ENCODE data around the gene WT1.
A peak's percentile ranks its signal among the peaks of the same experiment; 100 is the strongest.
"Not testable (repeated sequence)": the region's sequence is repeated elsewhere in the genome, so short reads cannot be mapped to it uniquely, and the experiment has no call there.

The WT1 gene

DNA sequence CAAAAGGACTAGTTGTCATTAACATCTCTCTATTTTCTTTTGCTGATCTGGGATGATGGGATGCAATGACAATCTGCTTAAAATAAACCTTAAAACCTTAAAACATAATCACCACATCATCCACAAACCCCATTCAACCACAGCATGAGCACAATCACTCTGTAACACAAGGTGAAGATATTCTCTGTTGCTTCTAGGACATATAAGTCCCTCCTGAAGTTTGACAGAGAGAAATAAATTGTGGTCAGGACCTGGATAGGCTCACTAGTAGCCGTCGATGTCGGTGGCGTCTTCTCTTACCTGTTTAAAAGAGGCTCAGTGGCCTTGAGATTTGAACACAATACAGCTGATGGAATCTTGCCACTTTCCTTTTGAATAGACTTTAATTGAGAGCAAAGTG, 47.9 kb downstream of the WT1 start:
- DNase-seq (ENCODE audit: low read depth), result no peak

DNA sequence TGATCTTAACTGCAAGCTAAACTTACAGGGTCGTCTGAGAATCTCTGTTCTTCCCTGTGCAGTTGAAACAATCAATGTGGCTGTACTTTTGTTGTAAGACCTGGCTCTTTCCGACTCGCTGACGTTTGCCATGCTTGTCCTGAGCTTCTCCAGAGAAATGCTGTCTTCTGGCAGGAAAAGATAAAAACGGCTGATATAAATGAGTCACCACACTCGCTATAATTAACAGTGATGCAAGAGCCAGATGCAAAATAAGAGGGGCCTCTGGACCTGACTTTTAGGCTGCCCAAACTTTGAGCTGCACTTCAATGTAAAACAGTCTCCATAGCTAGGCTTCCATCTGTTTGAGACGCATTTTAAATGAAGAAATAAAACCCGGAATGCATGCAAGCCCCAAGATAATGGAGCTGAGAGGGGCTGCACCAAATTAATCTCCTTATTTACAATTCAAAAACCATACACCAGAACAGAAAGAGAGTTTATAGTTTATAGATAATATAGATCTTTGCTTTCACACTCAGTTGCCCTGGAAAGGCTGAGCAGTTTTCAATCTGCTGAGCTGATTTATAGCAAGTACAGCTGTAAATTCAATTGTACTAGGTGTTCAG, 48.5 kb downstream of the WT1 start:
- peak; percentile 94 for DNase-seq (ENCODE audit: low read depth)

DNA sequence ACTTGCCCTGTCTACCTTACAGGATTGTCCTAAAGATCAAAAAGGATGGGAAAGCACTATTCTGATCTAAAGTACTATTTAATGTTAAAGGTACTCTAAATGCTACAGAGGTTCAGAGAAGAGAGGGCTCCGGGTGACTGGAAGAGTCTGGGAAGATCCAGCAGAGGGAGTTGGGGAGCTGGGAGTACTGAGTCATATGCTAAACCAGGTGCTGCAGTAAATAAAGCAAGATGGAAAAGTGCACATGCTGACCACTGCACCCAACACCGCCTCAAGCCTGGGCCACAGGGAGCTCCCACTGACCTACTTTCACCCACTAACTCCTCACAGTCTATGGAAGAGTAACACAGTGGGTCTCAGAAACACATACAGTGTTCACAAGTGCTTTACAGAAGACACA, 49.3 kb downstream of the WT1 start:
- DNase-seq (ENCODE audit: low read depth), result peak; percentile 85

DNA sequence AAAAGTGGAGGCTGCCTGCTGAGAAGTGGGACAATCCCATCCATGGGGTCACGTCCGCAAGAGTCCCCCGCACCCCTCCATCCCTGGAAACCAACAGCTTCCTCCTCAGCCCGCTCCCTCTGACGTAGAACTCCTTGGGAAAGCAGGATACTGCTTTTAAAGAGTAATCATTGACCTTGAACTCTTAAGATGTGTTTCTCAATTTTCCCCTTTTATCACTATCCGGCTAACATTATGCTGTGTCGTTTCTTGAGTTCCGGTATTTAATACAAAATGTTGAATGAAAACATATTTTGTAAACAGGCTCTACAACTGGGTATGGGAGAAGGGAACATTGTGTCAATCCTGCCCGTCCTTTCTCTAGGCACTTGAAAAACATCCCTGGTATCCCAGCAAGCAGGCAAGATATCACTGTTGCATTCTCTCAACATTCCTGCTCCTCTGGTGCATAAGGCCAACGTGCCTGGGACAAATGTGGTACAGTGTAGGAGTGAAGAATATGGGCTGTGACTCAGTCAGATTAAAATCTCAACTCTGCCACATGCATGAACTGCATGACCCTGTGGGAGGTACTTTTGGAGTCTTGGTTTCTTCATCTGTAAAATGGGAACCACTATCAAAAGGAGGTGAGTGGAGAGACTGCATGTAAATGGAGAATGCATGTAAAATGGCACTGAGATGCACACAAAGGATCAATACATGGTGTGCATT, 52.8 kb downstream of the WT1 start:
- DNase-seq (ENCODE audit: low read depth), result peak; percentile 95

DNA sequence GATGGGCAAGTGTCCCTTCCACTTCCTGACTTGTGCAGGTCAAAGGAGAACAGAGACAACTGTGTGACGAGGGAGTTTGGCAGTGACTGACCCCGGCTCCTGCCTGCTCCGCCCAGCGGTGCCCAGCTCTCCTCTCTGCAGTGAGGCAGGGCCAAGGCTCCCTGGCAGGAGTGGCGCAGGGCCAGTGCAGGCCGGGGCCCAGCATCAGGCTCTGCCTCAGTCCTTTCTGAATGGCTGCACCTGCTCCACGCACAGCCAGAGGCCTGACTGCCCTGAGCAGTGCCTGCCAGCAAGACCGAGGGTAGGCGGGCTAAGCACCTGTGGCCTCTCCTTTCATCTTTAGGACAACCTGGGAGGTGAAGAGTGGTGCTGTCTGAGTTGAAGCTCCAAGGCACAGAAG, 54.2 kb downstream of the WT1 start:
- no peak for DNase-seq (ENCODE audit: low read depth)

DNA sequence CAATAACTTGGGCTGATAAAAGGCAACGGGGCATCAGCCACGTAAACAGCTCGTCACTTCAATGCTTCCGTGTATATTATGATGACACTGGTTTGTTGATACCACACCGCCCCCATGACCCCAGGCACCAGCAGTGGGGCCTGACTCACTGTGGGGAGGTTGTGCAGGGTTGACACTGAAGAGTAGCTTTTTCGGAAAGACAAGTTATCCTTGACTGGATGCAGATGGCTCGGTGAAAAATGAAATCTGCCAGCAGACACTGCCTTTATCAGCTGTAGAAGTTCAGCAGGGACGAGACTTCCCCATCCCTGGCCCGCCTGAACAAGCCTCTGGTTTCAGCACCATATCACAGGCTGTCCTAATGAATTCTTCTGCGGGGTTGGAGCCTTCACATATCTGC, 55.6 kb downstream of the WT1 start:
- DNase-seq (ENCODE audit: low read depth), result peak; percentile 98

DNA sequence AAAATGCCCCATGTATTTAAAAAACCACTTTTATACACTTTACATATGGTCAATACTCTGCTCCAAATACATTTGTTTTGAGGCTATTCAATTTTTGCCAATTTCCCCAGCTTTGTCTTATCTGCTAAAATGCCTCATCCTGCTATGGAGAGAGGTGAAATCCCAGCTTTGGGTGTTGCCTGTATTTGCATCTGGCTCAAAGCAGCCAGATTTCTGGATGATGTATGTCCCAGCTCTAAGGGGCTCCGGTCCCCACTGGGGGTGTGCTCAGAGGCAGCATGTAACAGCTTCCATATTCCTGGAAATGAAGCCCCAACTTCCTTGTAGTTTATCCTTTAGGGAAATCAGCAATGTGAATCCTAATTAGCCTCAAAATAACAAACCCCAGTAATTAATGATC, 59.5 kb downstream of the WT1 start:
- DNase-seq (ENCODE audit: low read depth), result no peak

DNA sequence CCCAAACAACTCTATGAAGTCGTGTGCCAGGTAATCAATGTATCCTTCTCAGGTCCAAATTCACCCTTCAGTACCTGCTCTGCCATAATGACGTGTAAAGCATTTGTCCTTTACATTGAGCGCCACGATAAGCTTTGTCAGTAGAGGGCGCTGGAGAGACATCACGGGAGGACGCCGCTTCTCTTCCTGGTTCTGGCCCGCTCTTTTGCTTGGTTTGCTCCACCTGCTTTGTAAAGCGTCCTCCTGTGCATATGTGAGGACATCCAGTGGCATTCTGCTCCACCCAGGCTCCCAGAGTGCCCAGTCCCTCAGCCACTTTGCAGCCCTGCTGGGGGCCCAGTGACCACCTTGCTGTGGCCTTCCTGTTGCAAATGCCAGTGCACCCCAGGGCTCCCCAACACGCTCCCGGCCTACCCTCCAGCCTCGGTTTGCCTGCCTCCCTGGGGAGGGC, 61.1 kb downstream of the WT1 start:
- DNase-seq (ENCODE audit: low read depth), result peak; percentile 51

DNA sequence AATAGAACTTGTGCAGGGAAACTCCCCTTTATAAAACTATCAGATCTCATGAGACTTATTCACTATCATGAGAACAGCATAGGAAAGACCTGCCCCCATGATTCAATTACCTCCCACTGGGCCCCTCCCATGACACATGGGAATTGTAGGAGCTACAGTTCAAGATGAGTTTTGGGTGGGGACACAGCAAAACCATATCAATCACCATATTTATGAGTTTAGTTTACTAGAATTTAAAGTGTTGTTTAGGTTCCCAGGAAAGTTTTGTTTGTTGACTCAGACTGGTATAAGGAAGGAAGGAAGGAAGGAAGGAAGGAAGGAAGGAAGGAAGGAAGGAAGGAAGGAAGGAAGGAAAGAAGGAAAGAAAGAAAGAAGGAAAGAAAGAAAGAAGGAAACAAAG, 65.4 kb downstream of the WT1 start:
- not testable (repeated sequence) for DNase-seq (ENCODE audit: low read depth)

DNA sequence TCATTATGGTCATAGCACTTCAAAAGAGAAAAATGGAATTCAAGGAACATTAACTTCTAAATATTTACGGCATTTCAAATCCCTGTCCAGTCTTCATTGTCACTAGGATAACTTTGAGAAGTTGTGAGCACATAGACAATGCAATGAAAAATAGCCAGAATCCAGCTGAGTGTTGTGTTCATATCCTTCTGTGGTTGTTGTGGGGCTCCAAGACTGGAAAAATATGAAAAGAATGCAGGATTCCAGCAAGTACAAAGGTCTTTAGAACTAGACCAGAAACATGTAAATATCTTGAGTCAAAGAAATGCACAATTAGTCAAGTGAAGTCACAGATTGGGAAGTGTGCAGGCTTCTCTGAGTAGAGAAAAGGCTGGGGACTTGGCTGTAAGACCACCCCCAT, 68.7 kb downstream of the WT1 start:
- peak; percentile 94 for DNase-seq (ENCODE audit: low read depth)

DNA sequence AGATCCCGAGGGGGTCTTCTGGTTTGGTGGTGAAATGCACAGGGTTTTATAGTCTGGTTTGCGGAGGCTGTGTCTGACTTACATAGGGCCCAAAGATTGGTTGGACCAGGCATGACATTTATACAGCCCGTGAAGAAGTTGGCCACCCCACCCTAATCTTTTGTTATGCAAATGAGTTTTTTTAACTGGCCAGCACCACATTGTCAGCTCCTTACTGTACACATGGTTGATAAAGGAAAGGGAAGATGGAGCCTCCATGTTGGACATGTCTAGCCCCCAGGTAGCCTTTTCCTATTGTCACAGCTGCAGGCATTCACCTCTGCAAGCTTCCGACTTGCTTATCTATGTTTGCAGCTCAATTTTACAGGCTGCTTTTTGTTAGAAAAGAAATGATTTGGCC, 70.1 kb downstream of the WT1 start:
- no peak for DNase-seq (ENCODE audit: low read depth)

DNA sequence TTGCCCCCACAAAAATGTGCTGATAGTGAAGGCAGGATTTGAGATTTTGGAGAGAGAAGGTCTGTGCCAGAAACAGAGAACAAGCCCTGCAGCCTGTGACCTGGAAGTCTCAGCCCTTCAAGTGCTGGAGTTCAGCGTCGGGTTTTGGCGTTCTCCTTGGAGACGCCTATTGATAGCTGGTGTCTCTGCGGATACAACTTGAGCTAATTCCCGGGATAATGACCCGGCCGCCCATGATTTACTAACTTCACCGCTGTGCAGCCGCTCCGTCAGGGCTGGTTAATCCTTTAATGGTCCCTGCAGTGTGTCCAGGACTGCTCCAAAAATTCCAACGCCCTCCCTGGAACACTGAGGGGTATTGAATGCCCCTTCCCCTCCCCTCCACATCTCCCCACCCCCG, 76.6 kb downstream of the WT1 start:
- DNase-seq (ENCODE audit: low read depth), result peak; percentile 98

DNA sequence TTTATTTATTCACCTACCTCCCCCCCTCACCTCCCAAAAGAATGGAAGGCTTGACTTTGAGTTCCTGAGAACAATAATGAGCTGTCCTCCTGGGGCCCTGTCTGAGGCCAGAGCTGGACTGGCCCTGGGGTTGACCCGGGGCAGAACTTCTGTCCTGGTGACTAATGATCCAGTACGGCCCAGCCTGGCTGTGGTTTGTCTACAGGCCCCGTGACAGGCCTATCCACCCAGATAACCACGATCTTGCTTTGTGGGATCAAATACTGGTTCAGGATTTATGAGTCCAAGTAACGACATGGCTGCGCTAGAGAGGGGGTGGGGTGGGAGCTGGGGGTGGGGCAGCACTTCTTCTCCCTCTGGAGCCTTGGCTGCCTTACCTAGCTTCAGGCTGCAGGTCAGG, 81.5 kb downstream of the WT1 start:
- peak; percentile 93 for DNase-seq (ENCODE audit: low read depth)

DNA sequence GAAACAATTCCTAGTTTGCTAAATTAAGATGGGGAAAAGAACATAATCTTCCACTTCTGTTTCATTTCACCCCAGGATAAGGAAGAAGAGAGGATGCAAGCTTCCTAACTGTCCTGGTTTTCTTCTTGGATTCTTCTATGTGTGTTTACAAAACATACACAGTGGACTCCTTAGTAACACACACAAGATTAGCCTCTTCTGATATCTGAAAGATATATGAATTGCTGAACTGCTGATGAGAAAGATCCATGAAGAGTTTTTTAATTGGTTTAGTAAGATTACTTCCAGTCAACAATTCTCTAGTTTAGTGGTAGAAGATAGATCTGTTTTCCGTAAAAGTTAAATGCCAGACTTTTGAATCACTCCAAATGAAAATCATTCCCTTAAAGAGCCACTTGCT, 86.8 kb downstream of the WT1 start:
- peak; percentile 89 for DNase-seq (ENCODE audit: low read depth)

DNA sequence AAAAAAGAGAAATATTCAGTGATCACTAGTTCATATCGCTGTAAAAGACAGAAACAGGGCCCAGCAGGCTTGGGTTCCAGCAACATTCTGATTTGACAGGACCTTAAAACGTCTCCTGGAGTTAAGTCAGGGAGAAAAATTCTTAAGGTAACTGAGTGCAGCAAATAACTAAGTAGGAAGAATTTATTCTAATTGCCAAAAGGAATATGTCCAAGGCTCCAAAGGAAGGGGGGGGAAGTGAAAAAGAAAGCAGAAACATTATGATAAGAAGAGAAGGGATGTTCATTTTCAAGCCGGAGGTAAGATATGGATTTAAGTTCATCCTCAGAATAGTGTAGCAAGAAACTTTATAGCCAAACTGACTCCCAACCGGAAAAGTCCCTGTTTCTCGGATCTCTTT, 90.4 kb downstream of the WT1 start:
- DNase-seq (ENCODE audit: low read depth), result no peak

DNA sequence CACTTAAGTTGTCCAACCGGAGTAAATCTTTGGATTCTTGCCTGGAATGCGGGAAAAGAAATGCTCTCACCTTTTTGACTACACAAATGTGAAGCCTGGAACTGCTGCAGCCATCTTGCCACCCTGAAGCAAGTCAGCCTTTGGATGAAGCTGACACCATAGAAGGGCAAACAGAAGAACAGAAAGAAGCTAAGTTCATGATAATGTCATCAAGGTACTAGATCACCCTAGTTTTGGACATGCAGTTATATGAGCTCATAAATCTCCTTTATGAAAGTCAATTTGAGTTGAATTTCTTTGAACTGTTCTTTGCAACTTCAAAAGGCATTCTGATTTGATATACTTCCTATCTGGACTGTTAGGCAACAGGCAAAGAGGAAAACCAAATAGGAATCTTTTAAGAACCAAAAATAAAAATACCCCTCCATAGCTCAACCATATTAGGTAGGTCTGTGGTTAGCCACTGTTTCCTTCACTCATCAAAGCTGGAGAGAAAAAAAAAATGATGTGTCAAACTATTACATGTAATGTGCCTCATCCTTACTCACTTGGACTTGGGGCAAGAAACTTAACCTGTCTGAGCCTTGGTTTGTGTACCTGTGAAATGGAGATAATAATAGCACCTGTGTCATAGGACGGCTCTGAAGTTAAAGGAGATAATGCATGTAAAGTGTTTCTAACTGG, 91.9 kb downstream of the WT1 start:
- DNase-seq (ENCODE audit: low read depth), result no peak

DNA sequence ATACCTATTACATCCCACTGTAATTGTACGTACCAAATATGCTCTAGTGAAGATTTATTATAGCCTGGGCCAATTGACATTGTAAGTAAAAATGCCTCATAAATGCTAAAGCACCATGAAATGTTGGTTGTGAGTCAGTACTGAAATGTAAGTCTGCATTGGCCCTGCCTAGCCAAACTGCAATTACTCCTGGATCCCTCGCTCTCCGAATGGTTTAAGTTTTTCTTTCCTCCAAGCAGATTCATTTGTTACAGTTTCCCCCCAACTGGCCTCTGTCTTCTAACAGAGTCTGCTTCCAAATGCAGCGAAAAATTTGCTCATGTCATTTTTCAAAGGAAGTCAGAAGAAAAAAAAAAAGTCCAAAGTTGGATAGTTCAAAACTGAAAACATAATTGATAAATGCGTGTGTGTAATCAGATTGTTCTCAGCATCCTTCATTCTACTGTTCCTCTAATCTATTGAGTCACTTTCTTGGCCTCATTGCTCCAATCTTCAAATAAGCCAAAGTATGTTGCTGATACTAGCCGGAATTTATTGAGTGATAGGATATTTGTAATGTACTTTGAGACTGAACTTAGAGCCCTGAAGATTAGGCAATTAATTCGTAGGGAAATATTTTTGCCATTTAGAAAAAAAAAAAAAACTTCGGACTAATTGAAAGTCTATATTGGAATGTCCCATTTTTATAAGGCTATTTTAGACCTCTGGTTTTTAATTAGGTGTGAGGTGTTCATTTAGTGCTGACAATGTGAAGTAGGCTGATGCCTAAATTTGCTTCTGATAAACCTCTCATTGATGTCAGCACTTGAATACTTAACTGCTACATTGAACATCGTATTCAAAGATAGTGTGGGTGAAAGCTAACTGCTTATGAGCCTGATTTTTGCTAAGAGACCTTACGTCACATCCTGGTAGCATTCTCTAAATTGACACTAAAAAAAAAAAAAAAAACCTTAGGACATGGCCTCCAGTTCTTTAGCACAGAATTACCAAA, 93.4 kb downstream of the WT1 start:
- DNase-seq (ENCODE audit: low read depth), result peak; percentile 65

DNA sequence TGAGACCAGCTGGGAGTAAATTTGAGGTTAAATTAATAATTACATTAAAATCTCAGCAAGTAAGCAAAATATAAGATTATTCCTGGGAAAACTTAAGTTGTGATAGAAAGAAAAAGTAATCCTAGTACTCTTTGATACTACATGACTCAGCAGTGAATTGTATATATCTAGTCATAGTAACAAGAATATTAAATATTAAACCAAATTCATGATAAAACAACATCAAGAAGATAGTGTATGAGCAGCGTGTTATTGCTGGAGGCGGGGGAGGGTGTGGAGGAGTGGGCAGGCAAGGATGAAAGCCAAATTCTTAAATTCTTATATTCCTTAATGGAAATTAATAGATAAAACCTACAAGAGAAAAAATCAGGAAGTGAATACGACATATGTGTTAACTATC, 95.2 kb downstream of the WT1 start:
- peak; percentile 19 for DNase-seq (ENCODE audit: low read depth)
